ENCODE measurements around the gene TCF7L1. TPM values are rescaled to one million over a fixed set of nuclear protein-coding genes. Genes with fewer than 3 reads are reported as not detected.

Gene TCF7L1
- total and polyA plus RNA-seq, 2 experiments from 2014 or later = 0.65 to 1.8 TPM

DNA sequence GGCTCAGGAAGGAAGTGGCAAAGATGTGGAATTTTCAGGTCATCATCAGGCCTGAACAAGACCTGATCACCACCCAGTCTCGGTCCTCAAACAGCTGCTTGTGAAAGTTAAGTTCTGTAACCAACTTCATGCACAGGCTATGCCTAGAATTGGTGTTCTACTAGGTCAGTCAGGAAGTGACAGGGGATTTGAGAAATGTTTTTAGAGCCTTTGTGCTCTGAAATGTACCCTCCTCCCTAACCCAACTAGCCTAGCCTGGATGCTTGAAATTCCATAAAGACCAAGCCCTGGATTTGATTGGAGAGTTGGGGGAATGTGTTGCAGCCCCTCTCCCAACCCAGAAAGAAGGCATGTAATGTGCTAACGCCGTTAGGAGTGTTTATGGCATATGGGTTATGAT lies 131.3 kb downstream of the TCF7L1 start:
- Histone ChIP-seq H3K9ac (no peak overlapping the region), H3K27ac (no peak overlapping the region), H3K4me3 (no peak overlapping the region), H3K36me3 (ENCODE audit: low read depth) (no peaks in the 10 kb centered on the region), H3F3A (ENCODE audit: insufficient read depth) (peaks cover 18% of the 10 kb centered on the region), H3K79me2 (ENCODE audit: insufficient read depth) (no peaks in the 10 kb centered on the region), H3K27me3 (replicated peaks; ENCODE audit: insufficient read depth) (no peaks in the 10 kb centered on the region), H4K20me1 (ENCODE audit: insufficient read depth) (no peaks in the 10 kb centered on the region), H3K4me1 (ENCODE audit: insufficient read depth) (peaks cover 15% of the 10 kb centered on the region), H2AFZ (no peak overlapping the region), H3K9me3 (ENCODE audit: low read depth) (no peaks in the 10 kb centered on the region), H3K9me2 (ENCODE audit: insufficient read depth) (no peaks in the 10 kb centered on the region), H3K4me2 (ENCODE audit: unreplicated experiment) (peak overlapping the region; percentile 18)
- no peak for DNase-seq
- WGBS, 2 experiments (ENCODE audit: low coverage in 1 of 2, low lambda C conversion rate in 2 of 2, missing lambda C conversion rate in 2 of 2) = 78 to 93% methylated on average over 3 of the region's 3 CpGs
- in situ Hi-C loops (cut with MboI) = no loop called here
- TF ChIP-seq EZH2 (IDR thresholded peaks at IDR 0.05; ENCODE audit: insufficient read depth, poor library complexity, severe bottlenecking) = no peak
- no peak for TF ChIP-seq EZH2phosphoT487 (IDR thresholded peaks at IDR 0.05; ENCODE audit: insufficient read depth, low read depth)

DNA sequence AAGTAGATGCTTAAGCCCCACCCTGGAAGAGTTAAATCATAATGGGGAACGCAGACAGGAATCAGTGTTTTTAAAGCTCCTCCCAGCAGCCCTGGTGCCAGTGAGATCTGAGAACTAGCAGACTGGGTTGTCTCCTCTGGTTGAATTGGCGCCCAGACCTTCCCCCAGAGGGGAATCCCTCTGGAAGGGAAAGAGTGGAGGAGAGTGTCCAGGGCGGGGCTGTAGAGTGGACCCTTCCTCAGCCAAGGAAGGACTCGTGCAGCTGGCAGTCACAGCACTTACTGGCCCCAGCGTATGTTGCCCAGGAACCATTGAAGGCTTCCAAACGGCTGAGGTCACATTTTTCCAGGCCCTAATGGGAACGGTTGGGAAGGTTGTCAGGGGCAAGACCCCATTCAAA lies 132.1 kb downstream of the TCF7L1 start:
- H2AFZ ChIP-seq = no peak overlapping the region
- DNase-seq = no peak
- no peaks in the 10 kb centered on the region for H3K9me3 ChIP-seq (ENCODE audit: low read depth)
- WGBS, 2 experiments (ENCODE audit: low coverage in 1 of 2, low lambda C conversion rate in 2 of 2, missing lambda C conversion rate in 2 of 2) = 46 to 54% methylated on average over 7 of the region's 7 CpGs
- H3K4me1 ChIP-seq (ENCODE audit: insufficient read depth) = peaks cover 10% of the 10 kb centered on the region
- no peaks in the 10 kb centered on the region for H3K27me3 ChIP-seq (replicated peaks; ENCODE audit: insufficient read depth)
- H3K79me2 ChIP-seq (ENCODE audit: insufficient read depth) = no peaks in the 10 kb centered on the region
- no peaks in the 10 kb centered on the region for H3K36me3 ChIP-seq (ENCODE audit: low read depth)
- H3K4me3 ChIP-seq = no peak overlapping the region
- no peaks in the 10 kb centered on the region for H4K20me1 ChIP-seq (ENCODE audit: insufficient read depth)
- H3F3A ChIP-seq (ENCODE audit: insufficient read depth) = 0 out of 2 replicates have a peak, but pooled peaks cover 13% of the 10 kb centered on the region
- H3K9ac ChIP-seq = no peak overlapping the region
- no peak for TF ChIP-seq EZH2phosphoT487 (IDR thresholded peaks at IDR 0.05; ENCODE audit: insufficient read depth, low read depth)
- TF ChIP-seq EZH2 (IDR thresholded peaks at IDR 0.05; ENCODE audit: insufficient read depth, poor library complexity, severe bottlenecking) = no peak
- no peak overlapping the region for H3K27ac ChIP-seq
- in situ Hi-C loops (cut with MboI) = no loop called here
- no peaks in the 10 kb centered on the region for H3K9me2 ChIP-seq (ENCODE audit: insufficient read depth)
- peak overlapping the region; percentile 18 for H3K4me2 ChIP-seq (ENCODE audit: unreplicated experiment)

DNA sequence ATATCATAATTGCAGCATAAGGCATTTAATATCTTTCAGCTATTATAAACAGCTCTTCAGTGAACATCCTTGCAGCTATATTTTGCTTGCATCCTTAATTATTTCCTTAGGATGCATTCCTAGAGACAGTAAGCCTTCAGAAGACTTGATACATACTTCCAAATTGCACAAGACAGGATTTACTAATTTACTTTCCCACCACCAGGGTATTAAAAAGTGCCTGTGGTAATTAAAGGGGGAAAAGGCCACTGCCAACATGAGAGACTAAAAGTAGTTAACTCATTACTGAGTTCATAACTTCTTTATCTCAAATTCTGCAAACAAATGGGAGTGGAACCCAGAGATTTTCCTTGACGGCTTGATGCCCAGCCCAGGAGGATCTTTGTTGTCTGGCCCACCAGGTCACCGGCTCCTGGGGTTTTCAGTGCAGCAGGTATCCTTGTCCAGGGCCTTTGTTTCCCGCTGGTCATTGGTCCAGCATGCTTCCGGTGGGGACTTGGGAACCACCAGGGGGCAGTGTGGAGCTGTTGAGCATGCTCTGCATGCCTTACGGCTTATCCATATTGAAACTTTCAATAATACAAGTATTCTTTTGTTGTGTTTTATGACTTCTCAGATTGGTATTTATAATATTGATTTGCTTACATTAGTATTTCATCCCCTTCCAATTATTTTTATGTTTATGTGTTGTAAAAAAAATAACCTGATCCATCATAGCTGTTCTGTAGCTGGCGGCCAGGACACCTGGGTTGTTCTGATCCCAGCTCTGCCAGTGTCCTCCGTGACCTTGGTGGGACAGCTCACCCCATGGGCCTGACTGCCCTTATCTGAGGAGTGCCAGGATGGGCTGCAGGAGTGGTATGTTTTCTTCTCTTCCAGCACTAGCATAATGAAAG lies 133.2 kb downstream of the TCF7L1 start:
- Histone ChIP-seq H3K36me3 (ENCODE audit: low read depth) (no peaks in the 10 kb centered on the region), H3K4me2 (ENCODE audit: unreplicated experiment) (no peak overlapping the region), H2AFZ (no peak overlapping the region), H3K4me1 (ENCODE audit: insufficient read depth) (peaks cover 10% of the 10 kb centered on the region), H3K79me2 (ENCODE audit: insufficient read depth) (no peaks in the 10 kb centered on the region), H3K27ac (no peak overlapping the region), H4K20me1 (ENCODE audit: insufficient read depth) (no peaks in the 10 kb centered on the region), H3K27me3 (replicated peaks; ENCODE audit: insufficient read depth) (no peaks in the 10 kb centered on the region), H3F3A (ENCODE audit: insufficient read depth) (0 out of 2 replicates have a peak, but pooled peaks cover 13% of the 10 kb centered on the region), H3K9me2 (ENCODE audit: insufficient read depth) (no peaks in the 10 kb centered on the region), H3K9me3 (ENCODE audit: low read depth) (no peaks in the 10 kb centered on the region), H3K9ac (no peak overlapping the region), H3K4me3 (no peak overlapping the region)
- peak; percentile 68 for DNase-seq
- TF ChIP-seq EZH2phosphoT487 (IDR thresholded peaks at IDR 0.05; ENCODE audit: insufficient read depth, low read depth) (no peak), EZH2 (IDR thresholded peaks at IDR 0.05; ENCODE audit: insufficient read depth, poor library complexity, severe bottlenecking) (no peak)
- in situ Hi-C loops (cut with MboI) = no loop called here
- 50 to 55% methylated on average over 7 of the region's 7 CpGs for WGBS, 2 experiments (ENCODE audit: low coverage in 1 of 2, low lambda C conversion rate in 2 of 2, missing lambda C conversion rate in 2 of 2)

GRCh38 chr2:85269959-85270358 lies 136.8 kb downstream of the TCF7L1 start:
- no peak overlapping the region for H3K27ac ChIP-seq
- no peaks in the 10 kb centered on the region for H3K9me3 ChIP-seq (ENCODE audit: low read depth)
- DNase-seq = no peak
- no peak overlapping the region for H2AFZ ChIP-seq
- H3K4me1 ChIP-seq (ENCODE audit: insufficient read depth) = peaks cover 5% of the 10 kb centered on the region; the same call in 1 of the 2 replicates
- TF ChIP-seq EZH2 (IDR thresholded peaks at IDR 0.05; ENCODE audit: insufficient read depth, poor library complexity, severe bottlenecking) (no peak), EZH2phosphoT487 (IDR thresholded peaks at IDR 0.05; ENCODE audit: insufficient read depth, low read depth) (no peak)
- no peaks in the 10 kb centered on the region for H3K27me3 ChIP-seq (replicated peaks; ENCODE audit: insufficient read depth)
- H3K4me3 ChIP-seq = no peak overlapping the region
- no peaks in the 10 kb centered on the region for H4K20me1 ChIP-seq (ENCODE audit: insufficient read depth)
- H3K9me2 ChIP-seq (ENCODE audit: insufficient read depth) = no peaks in the 10 kb centered on the region
- no peak overlapping the region for H3K4me2 ChIP-seq (ENCODE audit: unreplicated experiment)
- H3F3A ChIP-seq (ENCODE audit: insufficient read depth) = peaks cover 7% of the 10 kb centered on the region; the same call in 1 of the 2 replicates
- no peaks in the 10 kb centered on the region for H3K36me3 ChIP-seq (ENCODE audit: low read depth)
- 47 to 51% methylated on average over 6 of the region's 6 CpGs for WGBS, 2 experiments (ENCODE audit: low coverage in 1 of 2, low lambda C conversion rate in 2 of 2, missing lambda C conversion rate in 2 of 2)
- no peaks in the 10 kb centered on the region for H3K79me2 ChIP-seq (ENCODE audit: insufficient read depth)
- in situ Hi-C loops (cut with MboI) = no loop called here
- no peak overlapping the region for H3K9ac ChIP-seq

All from GM23248 (cell line).